HepG2 (cell line): Measurements from ENCODE around the gene PTPRQ. TPM values are rescaled to one million over a fixed set of nuclear protein-coding genes. Genes with fewer than 3 reads are reported as not detected.
"Not testable (repeated sequence)": the region's sequence is repeated elsewhere in the genome, so short reads cannot be mapped to it uniquely, and the experiment has no call there.

Experiments
- ATAC-seq: fragments of 200-7000 bp; cut with Tn5 transposase; 3 replicates; pipeline ENCODE4 v1.9.1; 2020; ENCODE audit warnings: mild to moderate bottlenecking, moderate library complexity
- BruUV-seq: library from RNA; stranded (reverse); fragments of 400-500 nt; replicated peaks from 2 replicates; lab custom pipeline; 2021; lab: Mats Ljungman, UMichigan
- CTCF ChIA-PET: fragments of 300-600 bp; formaldehyde crosslinking; extraction: SDS; loops from one replicate; lab custom pipeline; 2021; ENCODE audit warnings: low total read pairs, inconsistent platforms, low intra/inter-chr PET ratio; lab: Yijun Ruan, JAX
- POLR2A ChIA-PET: fragments of 350-600 bp; sonication (Branson Sonifier 250); formaldehyde crosslinking; loops from one replicate; lab custom pipeline; 2020; ENCODE audit warnings: antibody characterized with exemption, inconsistent platforms; lab: Yijun Ruan, JAX
- DNase-seq: peaks from one replicate; pipeline ENCODE4 v3.0.0-alpha.2; 2015; ENCODE audit warnings: low spot score
- FAIRE-seq: peaks from 3 replicates; lab custom pipeline; 2011; peaks lifted over from hg19 to GRCh38; lab: Jason Lieb, UNC
- H2AFZ ChIP-seq: one replicate; pipeline ENCODE4 v1.6.1; 2011; ENCODE audit warnings: low read length, inconsistent platforms
- H3K27ac ChIP-seq: fragments of 300-600 bp; 3 replicates; pipeline ENCODE4 v1.8.0; 2011; ENCODE audit warnings: mixed run types, mild to moderate bottlenecking, mixed read lengths, low read length, inconsistent platforms; ENCODE audit not compliant: insufficient read depth; ENCODE audit errors: extremely low read length
- H3K27me3 ChIP-seq, 2 experiments: fragments of 200-600 bp in 1 of 2; 2 replicates in 1 of 2; 3 replicates in 1 of 2; pipeline versions ENCODE4 v1.6.0 to v1.8.0; 2011; ENCODE audit warnings: low read length in 2 of 2, mild to moderate bottlenecking in 2 of 2, moderate library complexity in 2 of 2, inconsistent platforms in 1 of 2; ENCODE audit not compliant: insufficient read depth in 2 of 2, control insufficient read depth in 1 of 2
- H3K36me3 ChIP-seq, 2 experiments: fragments of 200-600 bp in 1 of 2; replicated peaks in 1 of 2; 2 replicates in 1 of 2; 3 replicates in 1 of 2; pipeline versions ENCODE4 v1.5.1 to v1.8.0; 2011; ENCODE audit warnings: low read length in 2 of 2, inconsistent platforms in 1 of 2; ENCODE audit not compliant: insufficient read depth in 2 of 2, control insufficient read depth in 1 of 2
- H3K4me1 ChIP-seq: 2 replicates; pipeline ENCODE4 v1.5.1; 2012; ENCODE audit warnings: low read length, inconsistent platforms; ENCODE audit not compliant: insufficient read depth
- H3K4me2 ChIP-seq: 2 replicates; pipeline ENCODE4 v1.6.0; 2011; ENCODE audit warnings: low read depth, low read length, inconsistent platforms
- H3K4me3 ChIP-seq, 3 experiments: fragments of 200-600 bp in 1 of 3; sonication (generic), shearing (Covaris generic) in 1 of 3; replicated peaks in 1 of 3; 2 replicates each; pipeline ENCODE4 v1.5.1; 2011 to 2016; ENCODE audit warnings: low read length in 3 of 3, inconsistent platforms in 2 of 3, low read depth in 2 of 3, mild to moderate bottlenecking in 2 of 3, control low read depth in 1 of 3, mixed read lengths in 1 of 3; ENCODE audit not compliant: insufficient read depth in 1 of 3
- H3K79me2 ChIP-seq: one replicate; pipeline ENCODE4 v1.6.1; 2011; ENCODE audit warnings: low read length, inconsistent platforms; ENCODE audit not compliant: insufficient read depth
- H3K9ac ChIP-seq: 2 replicates; pipeline ENCODE4 v1.6.0; 2011; ENCODE audit warnings: mild to moderate bottlenecking, low read depth, low read length, inconsistent platforms; ENCODE audit not compliant: insufficient read depth
- H3K9me3 ChIP-seq: 2 replicates; pipeline ENCODE4 v1.5.1; 2012; ENCODE audit warnings: mild to moderate bottlenecking, low read length
- H4K20me1 ChIP-seq: 2 replicates; pipeline ENCODE4 v1.6.0; 2011; ENCODE audit warnings: inconsistent platforms, mild to moderate bottlenecking, low read length, moderate library complexity; ENCODE audit not compliant: insufficient read depth
- BHLHE40 ChIP-seq: IDR thresholded peaks from 2 replicates; pipeline ENCODE4 v1.6.1; 2011; ENCODE audit warnings: low read length, improper control_type of control experiment
- MAFF ChIP-seq: IDR thresholded peaks from 2 replicates; pipeline ENCODE4 v1.6.1; 2011; ENCODE audit warnings: low read depth, low read length, improper control_type of control experiment
- MAFK ChIP-seq, 2 experiments: IDR thresholded peaks in 1 of 2; conservative IDR thresholded peaks in 1 of 2; 2 replicates each; pipeline ENCODE4 v1.6.1; 2011; ENCODE audit warnings: improper control_type of control experiment in 2 of 2, low read length in 2 of 2
- SP4 ChIP-seq: sonication (generic); formaldehyde crosslinking; IDR thresholded peaks from 2 replicates; pipeline ENCODE4 v1.8.1; 2023; ENCODE audit warnings: mild to moderate bottlenecking, missing genetic modification reagents
- TAF15 ChIP-seq: fragments of 200-400 bp; formaldehyde crosslinking; IDR thresholded peaks from one replicate; pipeline ENCODE4 v1.6.1; 2018; ENCODE audit warnings: mild to moderate bottlenecking, low read depth, low read length; ENCODE audit not compliant: poor library complexity, severe bottlenecking
- ZBTB40 ChIP-seq, 2 experiments: fragments of 450-650 bp in 1 of 2; sonication (generic) in 1 of 2; formaldehyde crosslinking in 1 of 2; IDR thresholded peaks; 2 replicates each; pipeline versions ENCODE4 v1.6.1 to v1.8.0; 2016 to 2022; ENCODE audit warnings: antibody characterized with exemption in 1 of 2, mild to moderate bottlenecking in 1 of 2, missing genetic modification reagents in 1 of 2
- WGBS: methylation state at CpG from one replicate; pipeline ENCODE4 v1.1.6; 2017; ENCODE audit warnings: low lambda C conversion rate; 5-methylcytosine and 5-hydroxymethylcytosine counted together
- in situ Hi-C: cut with HindIII; loops from 2 replicates; pipeline ENCODE4 v1.10.0; 2017; ENCODE audit warnings: low pct_unique_long_range_greater_than_20kb; ENCODE audit not compliant: extremely low pct_ligation_motif_present
- intact Hi-C: fragments of 100-400 bp; cut with micrococcal nuclease; formaldehyde crosslinking; loops from one replicate; pipeline ENCODE4 v1.10.0; 2022; ENCODE audit not compliant: unreplicated experiment
- polyA plus RNA-seq, 8 experiments: library from polyadenylated mRNA; depleted of rRNA in 3 of 8; stranded (reverse) in 7 of 8; unstranded in 1 of 8; fragments of >200 nt; fragmentation: Illumina TruSeq in 4 of 8; extraction: Trizol in 4 of 8; gene quantifications; 2 replicates each; pipeline versions ENCODE4 v1.2.1 to v1.2.3, GENCODE V29; 2011 to 2016; ENCODE audit warnings: low read depth in 4 of 8, missing spikeins in 1 of 8, mixed read lengths in 1 of 8; ENCODE audit not compliant: insufficient read depth in 1 of 8
- total RNA-seq, 5 experiments: library from RNA; depleted of rRNA; stranded (reverse); fragments of >200 nt; fragmentation: Illumina TruSeq; extraction: Trizol; gene quantifications; 2 replicates each; pipeline ENCODE4 v1.2.3, GENCODE V29; 2016; ENCODE audit warnings: low read depth in 1 of 5

PTPRQ gene
- total and polyA plus RNA-seq, 2 of the 13 experiments (the other 11 are each of a cell fraction or from before 2014, with no cell fraction given), result not detected

DNA sequence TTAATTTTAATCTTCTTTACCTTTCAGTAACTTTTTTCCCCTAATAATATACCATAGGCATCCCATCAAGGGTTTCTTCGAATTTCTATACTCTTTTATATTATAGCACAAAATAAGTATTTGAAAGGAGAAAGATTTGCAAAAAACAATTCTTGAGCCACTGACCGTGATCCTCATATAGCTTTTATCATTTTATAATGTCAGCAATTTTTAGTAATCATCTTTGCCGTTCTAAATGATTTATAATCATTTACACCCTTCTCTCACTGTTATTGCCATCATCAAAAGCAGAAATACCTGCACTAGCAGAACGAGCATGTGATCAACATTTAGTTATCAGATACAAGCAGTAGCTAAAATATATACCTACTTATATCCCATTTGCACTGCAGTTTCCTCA, 16.9 kb downstream of the PTPRQ start:
- intact Hi-C loops, result no loop called here
- Histone ChIP-seq H3K27ac (no peak overlapping the region), H3K36me3 (no peaks in the 10 kb centered on the region), H3K4me3 (no peak overlapping the region), H2AFZ (no peak overlapping the region), H3K4me2 (no peak overlapping the region), H3K9ac (no peak overlapping the region), H3K9me3 (no peaks in the 10 kb centered on the region), H4K20me1 (no peaks in the 10 kb centered on the region), H3K79me2 (no peaks in the 10 kb centered on the region), H3K27me3 (no peaks in the 10 kb centered on the region), H3K4me1 (no peaks in the 10 kb centered on the region)
- in situ Hi-C loops, result no loop called here
- ChIA-PET CTCF (no interaction called here), POLR2A (no interaction called here)
- BruUV-seq, result no TSS peak
- DNase-seq (no peak), ATAC-seq (no peak), FAIRE-seq (no peak)
- no peak for TF ChIP-seq TAF15
- no peak for TF ChIP-seq ZBTB40 (IDR thresholded peaks at IDR 0.05)
- TF ChIP-seq ZBTB40 (CRISPR knock-in tag; IDR thresholded peaks at IDR 0.05), result no peak
- no peak for TF ChIP-seq SP4 (CRISPR knock-in tag)
- peak; percentile 68 for TF ChIP-seq MAFF
- peak; percentile 70 to 81 for TF ChIP-seq MAFK (conservative IDR thresholded peaks at IDR 0.05 in 1 of 2, IDR thresholded peaks at IDR 0.05 in 1 of 2; ENCODE audit: low read length in 2 of 2)
- TF ChIP-seq BHLHE40, result no peak
- 10% methylated on average over 4 of the region's 4 CpGs for WGBS

- intact Hi-C loops, H3K27ac ChIP-seq, in situ Hi-C loops, H3K9me3 ChIP-seq, H2AFZ ChIP-seq, H3K4me3 ChIP-seq, H3K27me3 ChIP-seq, H4K20me1 ChIP-seq, BruUV-seq, POLR2A ChIA-PET, ATAC-seq, CTCF ChIA-PET, FAIRE-seq, H3K36me3 ChIP-seq, H3K4me1 ChIP-seq, H3K9ac ChIP-seq, H3K4me2 ChIP-seq, H3K79me2 ChIP-seq, DNase-seq: not testable (repeated sequence)
- 50% methylated on average over 11 of the region's 18 CpGs for WGBS
Observed at GRCh38 chr12:80461851-80462250, 17.8 kb downstream of the PTPRQ start.
